ENCODE results near the gene SLC23A2.

DNA sequence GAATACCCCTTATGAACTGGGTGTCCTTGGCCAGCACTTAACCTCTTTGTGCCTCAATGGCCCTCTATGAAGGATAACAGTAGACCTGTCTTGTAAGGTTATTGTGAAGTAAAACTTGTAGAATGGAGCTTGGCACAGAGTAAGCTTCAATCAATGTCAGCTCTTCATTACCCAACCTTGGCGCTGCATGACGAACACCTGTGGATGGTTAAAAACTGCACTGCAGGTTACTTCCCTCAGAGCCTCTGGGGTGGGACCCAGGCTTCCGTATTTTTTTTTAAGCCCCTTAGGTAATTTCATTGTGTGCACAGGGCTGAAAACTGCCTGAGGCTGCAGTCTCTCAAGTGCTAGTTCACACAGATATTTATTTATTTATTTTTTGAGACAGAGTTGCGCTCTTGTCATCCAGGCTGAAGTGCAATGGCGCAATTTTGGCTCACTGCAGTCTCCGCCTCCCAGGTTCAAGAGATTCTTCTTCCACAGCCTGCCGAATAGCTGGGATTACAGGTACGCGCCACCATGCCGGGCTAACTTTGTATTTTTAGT lies 42.8 kb upstream of the SLC23A2 start:
- no peak for TF ChIP-seq POLR2AphosphoS5 (IDR thresholded peaks at IDR 0.05)
- TF ChIP-seq POLR2A (IDR thresholded peaks at IDR 0.05): no peak
- TF ChIP-seq, protein P1, sequence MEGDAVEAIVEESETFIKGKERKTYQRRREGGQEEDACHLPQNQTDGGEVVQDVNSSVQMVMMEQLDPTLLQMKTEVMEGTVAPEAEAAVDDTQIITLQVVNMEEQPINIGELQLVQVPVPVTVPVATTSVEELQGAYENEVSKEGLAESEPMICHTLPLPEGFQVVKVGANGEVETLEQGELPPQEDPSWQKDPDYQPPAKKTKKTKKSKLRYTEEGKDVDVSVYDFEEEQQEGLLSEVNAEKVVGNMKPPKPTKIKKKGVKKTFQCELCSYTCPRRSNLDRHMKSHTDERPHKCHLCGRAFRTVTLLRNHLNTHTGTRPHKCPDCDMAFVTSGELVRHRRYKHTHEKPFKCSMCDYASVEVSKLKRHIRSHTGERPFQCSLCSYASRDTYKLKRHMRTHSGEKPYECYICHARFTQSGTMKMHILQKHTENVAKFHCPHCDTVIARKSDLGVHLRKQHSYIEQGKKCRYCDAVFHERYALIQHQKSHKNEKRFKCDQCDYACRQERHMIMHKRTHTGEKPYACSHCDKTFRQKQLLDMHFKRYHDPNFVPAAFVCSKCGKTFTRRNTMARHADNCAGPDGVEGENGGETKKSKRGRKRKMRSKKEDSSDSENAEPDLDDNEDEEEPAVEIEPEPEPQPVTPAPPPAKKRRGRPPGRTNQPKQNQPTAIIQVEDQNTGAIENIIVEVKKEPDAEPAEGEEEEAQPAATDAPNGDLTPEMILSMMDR (IDR thresholded peaks at IDR 0.05): no peak

Data from prostate gland (tissue), 2 donors.